SK-N-SH (cell line): ENCODE data around the gene RASA4B.
"Not testable (repeated sequence)": the region's sequence is repeated elsewhere in the genome, so short reads cannot be mapped to it uniquely, and the experiment has no call there.

Experiments used
- EZH2phosphoT487 ChIP-seq: fragments of 200-600 bp; sonication (generic); IDR thresholded peaks from 2 replicates; pipeline ENCODE4 v1.6.1; 2017; ENCODE audit warnings: low read depth, mixed run types, mild to moderate bottlenecking, antibody characterized with exemption, moderate library complexity, borderline replicate concordance
- FOXJ3 ChIP-seq: sonication (generic); formaldehyde crosslinking; IDR thresholded peaks from 2 replicates; pipeline ENCODE4 v1.5.1; 2020; ENCODE audit warnings: mild to moderate bottlenecking, missing genetic modification reagents
- GABPA ChIP-seq: IDR thresholded peaks from 2 replicates; pipeline ENCODE4 v1.4.0; 2012; ENCODE audit warnings: low read depth, mild to moderate bottlenecking
- MXI1 ChIP-seq: IDR thresholded peaks from 2 replicates; pipeline ENCODE4 v1.6.1; 2012; ENCODE audit warnings: mild to moderate bottlenecking, low read depth, low read length, improper control_type of control experiment
- SIN3A ChIP-seq: IDR thresholded peaks from 2 replicates; pipeline ENCODE4 v1.6.1; 2012; ENCODE audit warnings: low read depth, mild to moderate bottlenecking, low read length, moderate library complexity, borderline replicate concordance
- TAF1 ChIP-seq: IDR thresholded peaks from 2 replicates; pipeline ENCODE4 v1.6.1; 2012; ENCODE audit warnings: low read depth, mild to moderate bottlenecking, low read length, moderate library complexity, borderline replicate concordance
- TCF12 ChIP-seq: IDR thresholded peaks from 2 replicates; pipeline ENCODE4 v1.4.0; 2012
- TF ChIP-seq, protein P1 (sequence below): IDR thresholded peaks from 2 replicates; pipeline ENCODE4 v1.4.0; 2012; ENCODE audit warnings: low read depth
- TF ChIP-seq, protein P2 (sequence below): fragments of 200-600 bp; sonication (generic); IDR thresholded peaks from 2 replicates; pipeline ENCODE4 v1.6.1; 2017; ENCODE audit warnings: antibody characterized with exemption, mild to moderate bottlenecking, moderate library complexity

DNA sequence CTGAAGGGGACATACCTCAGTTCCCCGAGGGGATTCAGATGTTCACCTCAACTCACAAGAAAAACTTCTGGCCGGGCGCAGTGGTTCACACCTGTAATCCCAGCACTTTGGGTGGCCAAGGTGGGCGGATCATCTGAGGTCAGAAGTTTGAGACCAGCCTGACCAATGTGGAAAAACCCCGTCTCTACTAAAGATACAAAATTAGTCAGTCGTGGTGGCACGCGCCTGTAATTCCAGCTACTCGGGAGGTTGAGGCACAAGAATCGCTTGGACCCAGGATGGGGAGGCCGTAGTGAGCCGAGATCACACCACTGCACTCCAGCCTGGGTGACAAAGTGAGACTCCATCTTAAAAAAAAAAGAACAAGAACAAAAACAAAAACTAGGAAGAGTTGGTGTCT, 27.7 kb upstream of the RASA4B start:
- TF ChIP-seq MXI1, TCF12, FOXJ3, TAF1, GABPA, SIN3A, EZH2phosphoT487: not testable (repeated sequence)
- TF ChIP-seq, protein P1, sequence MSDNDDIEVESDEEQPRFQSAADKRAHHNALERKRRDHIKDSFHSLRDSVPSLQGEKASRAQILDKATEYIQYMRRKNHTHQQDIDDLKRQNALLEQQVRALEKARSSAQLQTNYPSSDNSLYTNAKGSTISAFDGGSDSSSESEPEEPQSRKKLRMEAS: not testable (repeated sequence)
- TF ChIP-seq, protein P2, sequence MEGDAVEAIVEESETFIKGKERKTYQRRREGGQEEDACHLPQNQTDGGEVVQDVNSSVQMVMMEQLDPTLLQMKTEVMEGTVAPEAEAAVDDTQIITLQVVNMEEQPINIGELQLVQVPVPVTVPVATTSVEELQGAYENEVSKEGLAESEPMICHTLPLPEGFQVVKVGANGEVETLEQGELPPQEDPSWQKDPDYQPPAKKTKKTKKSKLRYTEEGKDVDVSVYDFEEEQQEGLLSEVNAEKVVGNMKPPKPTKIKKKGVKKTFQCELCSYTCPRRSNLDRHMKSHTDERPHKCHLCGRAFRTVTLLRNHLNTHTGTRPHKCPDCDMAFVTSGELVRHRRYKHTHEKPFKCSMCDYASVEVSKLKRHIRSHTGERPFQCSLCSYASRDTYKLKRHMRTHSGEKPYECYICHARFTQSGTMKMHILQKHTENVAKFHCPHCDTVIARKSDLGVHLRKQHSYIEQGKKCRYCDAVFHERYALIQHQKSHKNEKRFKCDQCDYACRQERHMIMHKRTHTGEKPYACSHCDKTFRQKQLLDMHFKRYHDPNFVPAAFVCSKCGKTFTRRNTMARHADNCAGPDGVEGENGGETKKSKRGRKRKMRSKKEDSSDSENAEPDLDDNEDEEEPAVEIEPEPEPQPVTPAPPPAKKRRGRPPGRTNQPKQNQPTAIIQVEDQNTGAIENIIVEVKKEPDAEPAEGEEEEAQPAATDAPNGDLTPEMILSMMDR: not testable (repeated sequence)
